ENCODE measurements around the gene IMPG1. TPM values are rescaled to one million over a fixed set of nuclear protein-coding genes. Genes with fewer than 3 reads are reported as not detected.

IMPG1 gene
- total and polyA plus RNA-seq, 2 of the 8 experiments (the other 6 are each of a cell fraction or from before 2014, with no cell fraction given): 0.02 TPM; not detected in 1

DNA sequence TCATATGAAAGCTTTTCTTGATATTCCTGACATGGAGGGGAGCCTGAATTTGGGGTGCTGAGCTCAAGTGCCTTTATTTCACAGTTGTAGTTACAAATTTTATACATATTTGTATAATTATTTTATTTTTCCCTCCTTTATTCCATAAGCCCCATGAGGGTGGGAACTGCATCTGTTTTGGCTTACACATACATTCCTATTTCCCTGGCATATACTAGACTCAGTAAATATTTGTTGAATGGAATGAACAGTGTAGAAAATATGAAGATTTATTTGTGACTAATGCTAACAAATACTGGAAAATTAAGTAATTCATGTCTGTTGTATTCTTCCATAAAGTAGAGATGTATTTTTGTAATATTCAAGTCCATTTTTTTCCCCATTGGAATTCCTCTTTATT lies 196.3 kb downstream of the IMPG1 start (continued):
- TF ChIP-seq TAF7 (optimal IDR thresholded peaks at IDR 0.05; ENCODE audit: borderline replicate concordance, low read depth, low read length) (no peak), NRF1 (IDR thresholded peaks at IDR 0.05; ENCODE audit: low read depth, low read length) (no peak), RAD21 (IDR thresholded peaks at IDR 0.05 in 1 of 2, conservative IDR thresholded peaks at IDR 0.05 in 1 of 2; ENCODE audit: low read depth in 2 of 2, low read length in 2 of 2) (no peak), TAF1 (IDR thresholded peaks at IDR 0.05; ENCODE audit: low read depth, low read length) (no peak)
